HepG2 (cell line): ENCODE measurements around the gene CBL. TPM values are rescaled to one million over a fixed set of nuclear protein-coding genes. Genes with fewer than 3 reads are reported as not detected.

ENCODE experiments used
- FOSL1 ChIP-seq: sonication (generic); formaldehyde crosslinking; IDR thresholded peaks from 2 replicates; pipeline ENCODE4 v1.9.0; 2021; ENCODE audit warnings: missing genetic modification reagents, borderline replicate concordance
- KLF16 ChIP-seq, 2 experiments: sonication (generic) in 1 of 2; formaldehyde crosslinking in 1 of 2; IDR thresholded peaks; 2 replicates each; pipeline versions ENCODE4 v1.6.1 to v1.8.0; 2016 to 2023; ENCODE audit warnings: missing genetic modification reagents in 2 of 2, missing compliant biosample characterization in 1 of 2
- NR3C1 ChIP-seq: sonication (generic); formaldehyde crosslinking; IDR thresholded peaks from 2 replicates; pipeline ENCODE4 v1.4.0; 2020; ENCODE audit warnings: missing genetic modification reagents
- SALL2 ChIP-seq: sonication (generic); formaldehyde crosslinking; IDR thresholded peaks from 2 replicates; pipeline ENCODE4 v1.8.1; 2023; ENCODE audit warnings: mild to moderate bottlenecking, missing genetic modification reagents, inconsistent platforms
- SRSF4 ChIP-seq: fragments of 200-400 bp; formaldehyde crosslinking; IDR thresholded peaks from one replicate; pipeline ENCODE4 v1.6.1; 2018; ENCODE audit warnings: mild to moderate bottlenecking, low read depth, low read length, moderate library complexity; ENCODE audit not compliant: poor library complexity, severe bottlenecking
- ZNF12 ChIP-seq: sonication (generic); formaldehyde crosslinking; IDR thresholded peaks from 2 replicates; pipeline ENCODE4 v1.5.0; 2020; ENCODE audit warnings: missing genetic modification reagents
- ZNF263 ChIP-seq: sonication (generic); formaldehyde crosslinking; IDR thresholded peaks from 2 replicates; pipeline ENCODE4 v1.4.0; 2020; ENCODE audit warnings: missing genetic modification reagents
- ZNF280B ChIP-seq: sonication (generic); formaldehyde crosslinking; IDR thresholded peaks from 2 replicates; pipeline ENCODE4 v1.5.0; 2020; ENCODE audit warnings: missing genetic modification reagents, mild to moderate bottlenecking, borderline replicate concordance
- ZNF772 ChIP-seq: sonication (generic); formaldehyde crosslinking; IDR thresholded peaks from 2 replicates; pipeline ENCODE4 v1.5.0; 2020; ENCODE audit warnings: mild to moderate bottlenecking, missing genetic modification reagents
- ZSCAN29 ChIP-seq: sonication (generic); formaldehyde crosslinking; conservative IDR thresholded peaks from 2 replicates; pipeline ENCODE4 v1.4.0; 2020; ENCODE audit warnings: mild to moderate bottlenecking, missing genetic modification reagents
- polyA plus RNA-seq, 8 experiments: library from polyadenylated mRNA; depleted of rRNA in 3 of 8; stranded (reverse) in 7 of 8; unstranded in 1 of 8; fragments of >200 nt; fragmentation: Illumina TruSeq in 4 of 8; extraction: Trizol in 4 of 8; gene quantifications; 2 replicates each; pipeline versions ENCODE4 v1.2.1 to v1.2.3, GENCODE V29; 2011 to 2016; ENCODE audit warnings: low read depth in 4 of 8, missing spikeins in 1 of 8, mixed read lengths in 1 of 8; ENCODE audit not compliant: insufficient read depth in 1 of 8
- total RNA-seq, 5 experiments: library from RNA; depleted of rRNA; stranded (reverse); fragments of >200 nt; fragmentation: Illumina TruSeq; extraction: Trizol; gene quantifications; 2 replicates each; pipeline ENCODE4 v1.2.3, GENCODE V29; 2016; ENCODE audit warnings: low read depth in 1 of 5
- TF ChIP-seq, protein P1 (sequence below): sonication (generic); formaldehyde crosslinking; IDR thresholded peaks from 2 replicates; pipeline ENCODE4 v1.5.0; 2020; ENCODE audit warnings: mild to moderate bottlenecking, missing genetic modification reagents, borderline replicate concordance
- TF ChIP-seq, protein P2 (sequence below): sonication (generic); formaldehyde crosslinking; conservative IDR thresholded peaks from 2 replicates; pipeline ENCODE4 v1.5.0; 2020; ENCODE audit warnings: missing genetic modification reagents
- TF ChIP-seq, protein P3 (sequence below): sonication (generic); formaldehyde crosslinking; IDR thresholded peaks from 2 replicates; pipeline ENCODE4 v1.4.0; 2020; ENCODE audit warnings: missing genetic modification reagents, low read depth, mild to moderate bottlenecking, borderline replicate concordance

CBL gene
- total and polyA plus RNA-seq, 2 of the 13 experiments (the other 11 are each of a cell fraction or from before 2014, with no cell fraction given), result 6.6 to 7.4 TPM

GRCh38 chr11:119334174-119334930 lies 128.2 kb downstream of the CBL start, which contains the start of gene RNF26 (continued):
- TF ChIP-seq, protein P1, sequence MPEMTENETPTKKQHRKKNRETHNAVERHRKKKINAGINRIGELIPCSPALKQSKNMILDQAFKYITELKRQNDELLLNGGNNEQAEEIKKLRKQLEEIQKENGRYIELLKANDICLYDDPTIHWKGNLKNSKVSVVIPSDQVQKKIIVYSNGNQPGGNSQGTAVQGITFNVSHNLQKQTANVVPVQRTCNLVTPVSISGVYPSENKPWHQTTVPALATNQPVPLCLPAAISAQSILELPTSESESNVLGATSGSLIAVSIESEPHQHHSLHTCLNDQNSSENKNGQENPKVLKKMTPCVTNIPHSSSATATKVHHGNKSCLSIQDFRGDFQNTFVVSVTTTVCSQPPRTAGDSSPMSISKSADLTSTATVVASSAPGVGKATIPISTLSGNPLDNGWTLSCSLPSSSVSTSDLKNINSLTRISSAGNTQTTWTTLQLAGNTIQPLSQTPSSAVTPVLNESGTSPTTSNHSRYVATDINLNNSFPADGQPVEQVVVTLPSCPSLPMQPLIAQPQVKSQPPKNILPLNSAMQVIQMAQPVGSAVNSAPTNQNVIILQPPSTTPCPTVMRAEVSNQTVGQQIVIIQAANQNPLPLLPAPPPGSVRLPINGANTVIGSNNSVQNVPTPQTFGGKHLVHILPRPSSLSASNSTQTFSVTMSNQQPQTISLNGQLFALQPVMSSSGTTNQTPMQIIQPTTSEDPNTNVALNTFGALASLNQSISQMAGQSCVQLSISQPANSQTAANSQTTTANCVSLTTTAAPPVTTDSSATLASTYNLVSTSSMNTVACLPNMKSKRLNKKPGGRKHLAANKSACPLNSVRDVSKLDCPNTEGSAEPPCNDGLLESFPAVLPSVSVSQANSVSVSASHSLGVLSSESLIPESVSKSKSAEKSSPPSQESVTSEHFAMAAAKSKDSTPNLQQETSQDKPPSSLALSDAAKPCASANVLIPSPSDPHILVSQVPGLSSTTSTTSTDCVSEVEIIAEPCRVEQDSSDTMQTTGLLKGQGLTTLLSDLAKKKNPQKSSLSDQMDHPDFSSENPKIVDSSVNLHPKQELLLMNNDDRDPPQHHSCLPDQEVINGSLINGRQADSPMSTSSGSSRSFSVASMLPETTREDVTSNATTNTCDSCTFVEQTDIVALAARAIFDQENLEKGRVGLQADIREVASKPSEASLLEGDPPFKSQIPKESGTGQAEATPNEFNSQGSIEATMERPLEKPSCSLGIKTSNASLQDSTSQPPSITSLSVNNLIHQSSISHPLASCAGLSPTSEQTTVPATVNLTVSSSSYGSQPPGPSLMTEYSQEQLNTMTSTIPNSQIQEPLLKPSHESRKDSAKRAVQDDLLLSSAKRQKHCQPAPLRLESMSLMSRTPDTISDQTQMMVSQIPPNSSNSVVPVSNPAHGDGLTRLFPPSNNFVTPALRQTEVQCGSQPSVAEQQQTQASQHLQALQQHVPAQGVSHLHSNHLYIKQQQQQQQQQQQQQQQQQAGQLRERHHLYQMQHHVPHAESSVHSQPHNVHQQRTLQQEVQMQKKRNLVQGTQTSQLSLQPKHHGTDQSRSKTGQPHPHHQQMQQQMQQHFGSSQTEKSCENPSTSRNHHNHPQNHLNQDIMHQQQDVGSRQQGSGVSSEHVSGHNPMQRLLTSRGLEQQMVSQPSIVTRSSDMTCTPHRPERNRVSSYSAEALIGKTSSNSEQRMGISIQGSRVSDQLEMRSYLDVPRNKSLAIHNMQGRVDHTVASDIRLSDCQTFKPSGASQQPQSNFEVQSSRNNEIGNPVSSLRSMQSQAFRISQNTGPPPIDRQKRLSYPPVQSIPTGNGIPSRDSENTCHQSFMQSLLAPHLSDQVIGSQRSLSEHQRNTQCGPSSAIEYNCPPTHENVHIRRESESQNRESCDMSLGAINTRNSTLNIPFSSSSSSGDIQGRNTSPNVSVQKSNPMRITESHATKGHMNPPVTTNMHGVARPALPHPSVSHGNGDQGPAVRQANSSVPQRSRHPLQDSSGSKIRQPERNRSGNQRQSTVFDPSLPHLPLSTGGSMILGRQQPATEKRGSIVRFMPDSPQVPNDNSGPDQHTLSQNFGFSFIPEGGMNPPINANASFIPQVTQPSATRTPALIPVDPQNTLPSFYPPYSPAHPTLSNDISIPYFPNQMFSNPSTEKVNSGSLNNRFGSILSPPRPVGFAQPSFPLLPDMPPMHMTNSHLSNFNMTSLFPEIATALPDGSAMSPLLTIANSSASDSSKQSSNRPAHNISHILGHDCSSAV (CRISPR knock-in tag), result 0 out of 2 replicates have a peak, but pooled peaks have one; percentile 50
- TF ChIP-seq NR3C1 (CRISPR knock-in tag) (no peak), KLF16 (CRISPR knock-in tag; IDR thresholded peaks at IDR 0.05) (peak in 1 of 2 experiments; percentile 37; a peak in 1 of 4 replicates), ZNF280B (CRISPR knock-in tag) (no peak), ZNF263 (CRISPR knock-in tag) (no peak), FOSL1 (no peak), ZSCAN29 (CRISPR knock-in tag) (no peak), ZNF772 (CRISPR knock-in tag) (0 out of 2 replicates have a peak, but pooled peaks have one; percentile 35), SALL2 (CRISPR knock-in tag) (0 out of 2 replicates have a peak, but pooled peaks have one; percentile 47), SRSF4 (no peak), ZNF12 (no peak)
- TF ChIP-seq, protein P2, sequence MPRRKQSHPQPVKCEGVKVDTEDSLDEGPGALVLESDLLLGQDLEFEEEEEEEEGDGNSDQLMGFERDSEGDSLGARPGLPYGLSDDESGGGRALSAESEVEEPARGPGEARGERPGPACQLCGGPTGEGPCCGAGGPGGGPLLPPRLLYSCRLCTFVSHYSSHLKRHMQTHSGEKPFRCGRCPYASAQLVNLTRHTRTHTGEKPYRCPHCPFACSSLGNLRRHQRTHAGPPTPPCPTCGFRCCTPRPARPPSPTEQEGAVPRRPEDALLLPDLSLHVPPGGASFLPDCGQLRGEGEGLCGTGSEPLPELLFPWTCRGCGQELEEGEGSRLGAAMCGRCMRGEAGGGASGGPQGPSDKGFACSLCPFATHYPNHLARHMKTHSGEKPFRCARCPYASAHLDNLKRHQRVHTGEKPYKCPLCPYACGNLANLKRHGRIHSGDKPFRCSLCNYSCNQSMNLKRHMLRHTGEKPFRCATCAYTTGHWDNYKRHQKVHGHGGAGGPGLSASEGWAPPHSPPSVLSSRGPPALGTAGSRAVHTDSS (CRISPR knock-in tag), result no peak
- TF ChIP-seq, protein P3, sequence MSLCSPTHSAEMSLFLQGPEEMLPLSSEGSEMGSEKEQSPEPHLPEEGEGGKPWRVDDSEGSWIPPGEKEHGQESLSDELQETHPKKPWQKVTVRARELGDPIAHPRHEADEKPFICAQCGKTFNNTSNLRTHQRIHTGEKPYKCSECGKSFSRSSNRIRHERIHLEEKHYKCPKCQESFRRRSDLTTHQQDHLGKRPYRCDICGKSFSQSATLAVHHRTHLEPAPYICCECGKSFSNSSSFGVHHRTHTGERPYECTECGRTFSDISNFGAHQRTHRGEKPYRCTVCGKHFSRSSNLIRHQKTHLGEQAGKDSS (CRISPR knock-in tag), result no peak
